ENCODE measurements around the gene LENG8.

Gene LENG8

DNA sequence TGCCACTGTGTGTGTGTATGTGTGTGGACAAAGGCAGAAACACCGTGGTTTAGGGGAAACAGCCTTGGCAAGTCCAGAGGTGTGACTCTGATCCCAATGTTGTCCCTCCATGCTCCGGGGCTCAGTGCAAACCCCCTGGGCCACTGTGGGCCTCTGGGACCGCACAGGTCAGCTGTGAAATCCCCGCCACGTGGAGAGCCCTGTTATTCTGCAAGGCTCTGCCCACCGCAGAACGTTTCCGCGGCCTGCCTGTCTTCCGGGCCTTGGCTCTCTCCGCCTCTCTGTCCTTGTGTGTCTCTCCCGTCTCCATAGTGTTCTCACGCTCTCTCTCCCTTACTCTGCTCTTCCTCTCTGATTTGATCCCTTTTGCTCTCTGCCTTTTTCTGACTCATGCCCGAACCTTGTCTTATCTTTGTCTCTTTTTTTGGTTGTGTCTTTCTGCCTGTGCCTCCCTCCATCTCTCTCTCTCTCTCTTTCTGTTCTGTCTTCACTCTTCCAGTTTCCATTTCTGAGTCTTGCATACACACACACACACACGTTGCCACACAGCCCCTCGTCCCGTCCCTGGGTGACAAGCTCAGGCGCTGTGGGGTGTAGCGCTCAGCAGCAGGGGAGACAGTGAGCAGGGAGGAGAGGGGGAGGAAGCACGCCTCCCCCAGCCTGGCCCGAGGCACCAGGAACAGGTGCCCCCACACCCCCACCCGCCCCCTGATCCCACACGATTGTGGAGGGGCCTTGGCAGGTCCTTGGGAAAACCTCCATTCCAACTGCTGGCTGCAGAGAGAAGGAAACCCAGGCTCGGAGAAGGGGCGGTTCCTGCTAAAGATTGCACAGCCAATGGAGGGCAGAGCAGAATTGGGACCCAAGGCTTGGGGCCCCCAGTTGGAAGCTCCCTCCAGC, 30.7 kb upstream of the LENG8 start:
- TF ChIP-seq, protein P1, sequence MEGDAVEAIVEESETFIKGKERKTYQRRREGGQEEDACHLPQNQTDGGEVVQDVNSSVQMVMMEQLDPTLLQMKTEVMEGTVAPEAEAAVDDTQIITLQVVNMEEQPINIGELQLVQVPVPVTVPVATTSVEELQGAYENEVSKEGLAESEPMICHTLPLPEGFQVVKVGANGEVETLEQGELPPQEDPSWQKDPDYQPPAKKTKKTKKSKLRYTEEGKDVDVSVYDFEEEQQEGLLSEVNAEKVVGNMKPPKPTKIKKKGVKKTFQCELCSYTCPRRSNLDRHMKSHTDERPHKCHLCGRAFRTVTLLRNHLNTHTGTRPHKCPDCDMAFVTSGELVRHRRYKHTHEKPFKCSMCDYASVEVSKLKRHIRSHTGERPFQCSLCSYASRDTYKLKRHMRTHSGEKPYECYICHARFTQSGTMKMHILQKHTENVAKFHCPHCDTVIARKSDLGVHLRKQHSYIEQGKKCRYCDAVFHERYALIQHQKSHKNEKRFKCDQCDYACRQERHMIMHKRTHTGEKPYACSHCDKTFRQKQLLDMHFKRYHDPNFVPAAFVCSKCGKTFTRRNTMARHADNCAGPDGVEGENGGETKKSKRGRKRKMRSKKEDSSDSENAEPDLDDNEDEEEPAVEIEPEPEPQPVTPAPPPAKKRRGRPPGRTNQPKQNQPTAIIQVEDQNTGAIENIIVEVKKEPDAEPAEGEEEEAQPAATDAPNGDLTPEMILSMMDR (IDR thresholded peaks at IDR 0.05; ENCODE audit: low read depth, low read length, missing control alignments), result no peak
- H3K4me3 ChIP-seq (replicated peaks; ENCODE audit: low read depth, low read length), result no peak overlapping the region
- DNase-seq (ENCODE audit: extremely low read depth, low read depth), result no peak

DNA sequence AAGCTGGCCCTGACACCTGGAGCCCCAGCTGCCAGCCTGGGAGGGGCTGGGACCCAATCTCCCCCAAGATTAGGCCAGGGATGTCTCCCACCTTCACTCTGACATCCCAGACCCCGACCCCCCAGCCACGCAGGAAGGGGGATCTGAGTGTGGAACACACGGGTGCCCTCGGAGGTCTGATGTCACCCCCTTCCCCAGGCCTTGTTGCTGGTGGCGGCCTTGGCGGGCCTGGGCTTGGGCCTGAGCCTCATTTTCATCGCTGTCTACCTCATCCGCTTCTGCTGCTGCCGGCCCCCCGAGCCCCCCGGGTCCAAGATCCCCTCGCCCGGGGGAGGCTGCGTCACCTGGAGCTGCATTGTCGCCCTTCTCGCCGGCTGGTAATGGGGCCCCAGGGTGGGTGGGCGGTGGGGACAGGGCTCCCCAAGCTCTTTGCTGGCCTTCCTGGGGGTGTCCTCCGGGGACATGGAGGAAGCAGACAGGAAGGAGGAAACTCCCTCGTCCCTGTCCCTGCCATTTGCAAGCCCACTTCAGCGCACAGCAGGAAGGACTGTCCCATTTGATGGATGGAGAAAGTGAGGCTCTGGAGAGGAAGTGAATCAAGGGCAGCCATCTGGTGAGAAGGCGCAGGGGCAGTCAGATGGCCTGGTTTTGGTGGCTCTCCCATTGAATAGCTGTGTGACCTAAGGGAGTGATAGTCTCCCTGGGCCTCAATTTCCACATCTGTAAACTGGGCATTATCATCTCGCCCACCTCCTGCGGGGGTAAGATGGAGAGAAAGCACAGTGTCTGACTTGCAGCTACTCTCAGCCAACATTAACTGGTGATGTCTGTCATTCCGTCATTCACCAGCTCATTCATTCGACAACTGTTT, 29.8 kb upstream of the LENG8 start:
- TF ChIP-seq, protein P1 (IDR thresholded peaks at IDR 0.05; ENCODE audit: low read depth, low read length, missing control alignments), result no peak
- DNase-seq (ENCODE audit: extremely low read depth, low read depth), result no peak
- no peak overlapping the region for H3K4me3 ChIP-seq (replicated peaks; ENCODE audit: low read depth, low read length)

DNA sequence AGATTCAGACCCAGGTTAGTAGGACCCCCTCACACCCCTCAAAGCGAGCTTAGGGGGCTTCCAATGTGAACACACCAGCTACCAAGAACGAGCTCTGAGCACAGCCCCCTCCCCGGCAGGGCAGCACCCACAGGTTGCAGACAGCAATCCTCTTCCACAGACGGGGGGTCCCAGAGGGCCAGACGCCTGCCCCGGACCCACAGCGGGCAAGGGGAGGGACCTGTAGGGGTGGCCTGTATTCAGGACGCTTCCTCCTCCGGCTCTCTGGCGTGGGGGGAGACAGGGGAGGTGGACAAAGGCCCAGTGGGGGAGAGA, 29.0 kb upstream of the LENG8 start:
- DNase-seq (ENCODE audit: extremely low read depth, low read depth), result no peak
- H3K4me3 ChIP-seq (replicated peaks; ENCODE audit: low read depth, low read length), result no peak overlapping the region
- TF ChIP-seq, protein P1 (IDR thresholded peaks at IDR 0.05; ENCODE audit: low read depth, low read length, missing control alignments), result no peak

DNA sequence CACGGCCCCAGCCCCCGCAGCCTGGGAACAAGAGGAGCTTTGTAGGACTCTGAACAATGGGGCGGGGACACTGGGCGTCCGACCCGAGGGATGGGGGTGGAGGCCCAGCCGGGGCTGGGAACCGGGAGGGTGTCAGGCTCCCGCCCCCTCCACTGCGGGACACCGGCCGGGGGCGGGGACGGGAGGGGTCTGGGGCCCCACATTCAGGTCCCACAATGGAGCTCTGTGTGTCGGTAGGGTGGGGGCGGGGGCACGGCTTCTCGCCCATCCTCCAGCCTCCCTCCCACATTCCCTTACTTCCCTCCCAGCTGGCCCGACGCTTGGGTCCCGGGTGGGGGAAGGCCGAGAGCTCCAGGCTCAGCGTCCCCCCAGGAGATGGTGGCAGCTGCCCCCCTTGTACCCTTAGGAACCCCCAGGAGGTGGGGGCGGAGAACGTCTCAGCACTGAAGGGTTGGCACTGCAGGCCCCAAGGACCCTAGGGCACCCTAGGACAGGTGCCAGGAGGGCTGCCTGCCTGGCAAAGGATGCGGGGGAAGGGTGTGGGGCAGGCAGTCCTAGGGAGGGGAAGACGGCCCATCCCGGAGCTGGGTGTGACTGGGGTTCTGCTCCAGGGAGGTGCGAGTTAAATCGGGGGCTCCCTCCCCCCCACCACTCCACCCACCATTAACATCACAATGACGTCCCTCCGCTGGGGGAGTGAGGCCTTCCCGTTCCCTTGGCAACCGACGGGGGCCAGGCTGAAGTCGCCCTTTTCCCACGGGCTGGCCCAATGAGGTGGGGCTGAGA, 28.4 kb upstream of the LENG8 start:
- DNase-seq (ENCODE audit: extremely low read depth, low read depth), result no peak
- H3K4me3 ChIP-seq (replicated peaks; ENCODE audit: low read depth, low read length), result no peak overlapping the region
- TF ChIP-seq, protein P1 (IDR thresholded peaks at IDR 0.05; ENCODE audit: low read depth, low read length, missing control alignments), result no peak

DNA sequence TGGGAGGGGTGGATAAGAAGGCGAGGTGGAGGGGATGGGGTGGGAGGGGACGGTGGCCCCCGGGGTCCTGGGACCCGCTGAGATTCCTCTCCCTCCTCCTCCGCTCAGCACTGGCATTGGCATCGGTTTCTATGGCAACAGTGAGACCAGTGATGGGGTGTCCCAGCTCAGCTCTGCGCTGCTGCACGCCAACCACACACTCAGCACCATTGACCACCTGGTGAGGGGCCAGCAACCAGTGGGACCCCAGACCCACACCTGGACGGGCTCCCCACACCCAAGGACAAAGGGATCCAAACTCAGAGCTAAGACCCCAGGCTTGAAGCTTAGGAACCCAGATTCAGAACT, 27.9 kb upstream of the LENG8 start:
- DNase-seq (ENCODE audit: extremely low read depth, low read depth), result no peak
- no peak overlapping the region for H3K4me3 ChIP-seq (replicated peaks; ENCODE audit: low read depth, low read length)
- TF ChIP-seq, protein P1 (IDR thresholded peaks at IDR 0.05; ENCODE audit: low read depth, low read length, missing control alignments), result no peak

DNA sequence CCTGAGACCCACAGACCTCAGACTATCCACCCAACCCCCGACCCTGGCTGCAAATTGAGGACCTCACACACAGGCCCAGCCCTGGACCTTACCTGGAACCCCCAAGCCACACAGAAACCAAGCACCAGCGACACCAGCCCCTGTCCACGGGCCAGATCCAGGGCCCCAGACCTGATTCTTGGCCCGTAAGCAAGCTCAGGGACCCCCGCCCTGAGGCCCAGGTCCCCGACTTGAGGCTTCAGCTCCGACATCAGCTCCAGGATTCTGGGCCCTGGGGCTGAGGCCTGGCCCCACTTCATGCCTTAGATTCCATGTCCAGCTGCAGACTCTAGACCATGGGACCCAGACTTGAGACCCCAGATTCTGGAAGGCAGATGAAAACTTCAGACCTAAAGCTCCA, 27.5 kb upstream of the LENG8 start:
- H3K4me3 ChIP-seq (replicated peaks; ENCODE audit: low read depth, low read length), result no peak overlapping the region
- no peak for DNase-seq (ENCODE audit: extremely low read depth, low read depth)
- TF ChIP-seq, protein P1 (IDR thresholded peaks at IDR 0.05; ENCODE audit: low read depth, low read length, missing control alignments), result no peak

Data from HFF-Myc (cell line).